HT1080 (cell line): ENCODE measurements around the gene OR2M4. TPM values are rescaled to one million over a fixed set of nuclear protein-coding genes. Genes with fewer than 3 reads are reported as not detected.
A peak's percentile ranks its signal among the peaks of the same experiment; 100 is the strongest.
"Not testable (repeated sequence)": the region's sequence is repeated elsewhere in the genome, so short reads cannot be mapped to it uniquely, and the experiment has no call there.

ENCODE experiments used
- DNase-seq: peaks from one replicate; pipeline ENCODE4 v3.0.0-alpha.2; 2015; ENCODE audit warnings: low read depth
- polyA plus RNA-seq, 2 experiments: library from polyadenylated mRNA; depleted of rRNA; stranded (reverse); fragments of >200 nt; gene quantifications; 2 replicates each; pipeline ENCODE4 v1.2.3, GENCODE V29; 2015
- total RNA-seq: library from RNA; depleted of rRNA; stranded (reverse); fragments of >200 nt; shearing (Covaris generic); gene quantifications from 2 replicates; pipeline ENCODE4 v1.2.3, GENCODE V29; 2014; rRNA removed

The OR2M4 gene, protein sequence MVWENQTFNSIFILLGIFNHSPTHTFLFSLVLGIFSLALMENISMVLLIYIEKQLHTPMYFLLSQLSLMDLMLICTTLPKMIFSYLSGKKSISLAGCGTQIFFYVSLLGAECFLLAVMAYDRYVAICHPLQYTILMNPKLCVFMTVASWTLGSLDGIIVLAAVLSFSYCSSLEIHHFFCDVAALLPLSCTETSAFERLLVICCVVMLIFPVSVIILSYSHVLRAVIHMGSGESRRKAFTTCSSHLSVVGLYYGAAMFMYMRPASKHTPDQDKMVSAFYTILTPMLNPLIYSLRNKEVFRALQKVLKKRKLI
- total RNA-seq = 0.05 and 0.10 TPM in 2 replicates
- 0.02 and 0.06 TPM in 2 replicates for polyA plus RNA-seq (2015; cell fraction: cytosol; rRNA removed)
- polyA plus RNA-seq (2015; cell fraction: nucleus; rRNA removed) = 0.06 and 1.1 TPM in 2 replicates

DNA sequence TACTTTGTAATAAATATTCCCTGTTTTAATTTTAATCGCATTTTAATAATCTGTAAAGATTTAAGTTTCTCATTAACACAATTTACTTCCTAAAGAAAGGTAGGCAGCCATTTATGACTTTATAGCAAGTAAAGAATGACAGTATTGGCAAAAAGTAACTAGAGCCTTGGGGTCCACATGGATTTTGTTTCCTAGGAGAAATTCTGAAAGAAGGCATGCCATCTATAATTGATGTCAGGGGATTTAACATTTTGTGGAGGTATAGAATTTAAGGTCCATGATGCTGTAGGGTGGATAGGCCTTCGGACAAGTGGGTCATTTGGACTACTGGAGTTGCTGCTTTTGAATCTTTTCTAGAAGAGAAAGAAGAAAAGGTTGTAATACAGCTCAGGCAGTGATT, at the start of gene OR2M4:
OR2M4 (plus strand) TSS at position 301 of the 400 bp plus-strand sequence. CDS start 7,512 bp downstream, outside the sequence.
- no peak for DNase-seq

DNA sequence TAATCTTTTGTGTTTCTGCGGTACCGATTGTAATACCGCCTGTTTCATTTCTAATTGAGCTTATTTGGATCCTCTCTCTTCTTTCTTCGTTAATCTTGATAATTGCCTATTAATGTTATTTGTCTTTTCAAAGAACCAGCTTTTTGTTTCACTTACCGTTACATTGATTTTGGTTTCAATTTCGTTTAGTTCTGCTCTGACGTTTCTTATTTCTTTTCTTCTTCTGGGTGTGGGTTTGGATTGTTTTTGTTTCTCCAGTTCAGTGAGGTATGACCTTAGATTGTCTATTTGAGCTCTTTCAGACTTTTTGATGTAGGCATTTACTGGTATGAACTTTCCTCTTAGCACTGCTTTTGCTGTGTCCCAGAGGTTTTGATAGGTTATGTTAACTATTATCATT, 47.2 kb upstream of the OR2M4 start:
- DNase-seq = no peak

DNA sequence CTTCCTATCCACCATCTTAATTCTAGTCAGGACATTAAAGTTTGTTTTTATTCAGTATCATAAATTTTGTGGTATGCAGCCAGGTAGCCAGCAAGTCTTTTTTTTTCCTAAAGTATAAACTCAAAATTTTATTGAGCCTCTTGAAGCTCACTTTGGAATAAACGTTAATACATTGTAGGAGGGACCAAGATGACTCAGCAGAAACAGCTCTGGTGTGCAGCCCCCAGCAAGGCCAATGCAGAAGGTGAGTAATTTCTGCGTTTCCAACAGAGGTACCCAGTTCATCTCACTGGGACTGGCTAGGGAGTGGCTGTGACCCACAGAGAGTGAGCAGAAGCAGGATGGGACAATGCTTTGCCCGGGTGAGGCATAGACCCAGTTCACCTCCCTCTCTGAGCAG, 43.9 kb upstream of the OR2M4 start:
- DNase-seq = no peak

DNA sequence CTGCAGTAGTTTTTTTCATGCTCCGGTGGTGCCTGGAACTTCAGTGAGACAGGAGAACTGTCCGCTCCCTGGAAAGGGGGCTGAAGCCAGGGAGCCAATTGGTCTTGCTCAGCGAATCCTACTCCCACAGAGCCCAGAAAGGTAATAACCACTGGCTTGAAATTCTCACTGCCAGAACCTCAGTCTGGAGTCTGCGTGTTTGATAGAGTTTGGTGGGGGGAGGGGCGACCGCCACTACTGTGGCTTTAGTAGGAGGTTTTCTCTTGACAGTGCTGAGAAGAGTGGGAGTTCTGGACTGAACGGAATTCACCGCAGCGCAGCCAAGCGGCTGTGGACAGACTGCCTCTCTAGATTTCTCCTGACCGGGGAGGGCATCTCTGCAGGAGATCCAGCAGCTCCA, 42.2 kb upstream of the OR2M4 start:
- DNase-seq = peak; percentile 15

DNA sequence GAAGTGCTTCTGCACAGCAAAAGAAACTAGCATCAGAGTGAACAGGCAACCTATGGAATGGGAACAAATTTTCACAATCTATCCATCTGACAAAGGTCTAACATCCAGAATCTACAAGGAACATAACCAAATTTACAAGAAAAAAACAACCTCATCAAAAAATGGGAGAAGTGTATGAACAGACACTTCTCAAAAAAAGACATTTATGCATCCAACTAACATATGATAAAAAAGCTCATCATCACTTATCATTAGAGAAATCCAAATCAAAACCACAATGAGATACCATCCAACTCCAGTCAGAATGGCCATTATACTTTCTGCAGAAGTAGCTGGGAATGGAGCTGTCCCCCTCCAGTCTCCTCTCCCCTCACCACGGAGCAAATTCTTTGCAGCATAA, 37.1 kb upstream of the OR2M4 start:
- no peak for DNase-seq

DNA sequence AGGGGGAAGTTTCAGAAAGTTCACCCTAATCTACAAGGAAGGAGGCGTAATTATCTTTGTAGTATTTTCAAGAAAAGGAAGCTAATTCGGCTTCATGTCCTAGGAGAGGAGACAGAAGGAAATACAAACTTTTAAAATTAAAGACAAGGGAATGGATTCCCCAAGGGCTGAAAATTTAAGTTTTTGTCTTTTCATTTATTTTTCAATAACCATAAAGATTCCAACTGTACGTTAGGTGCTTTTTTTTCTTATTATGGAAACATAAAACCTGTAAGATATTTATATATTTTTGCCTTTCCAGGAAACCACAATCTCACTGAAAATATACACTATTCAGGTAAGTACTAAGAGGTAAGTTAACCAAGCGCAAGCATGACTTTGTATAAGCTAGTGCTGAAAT, 34.3 kb upstream of the OR2M4 start, which contains the start of gene OR2M3:
OR2M3 (plus strand) TSS at position 301 of the 400 bp plus-strand sequence. CDS start 5,803 bp downstream, outside the sequence.
- DNase-seq = no peak

DNA sequence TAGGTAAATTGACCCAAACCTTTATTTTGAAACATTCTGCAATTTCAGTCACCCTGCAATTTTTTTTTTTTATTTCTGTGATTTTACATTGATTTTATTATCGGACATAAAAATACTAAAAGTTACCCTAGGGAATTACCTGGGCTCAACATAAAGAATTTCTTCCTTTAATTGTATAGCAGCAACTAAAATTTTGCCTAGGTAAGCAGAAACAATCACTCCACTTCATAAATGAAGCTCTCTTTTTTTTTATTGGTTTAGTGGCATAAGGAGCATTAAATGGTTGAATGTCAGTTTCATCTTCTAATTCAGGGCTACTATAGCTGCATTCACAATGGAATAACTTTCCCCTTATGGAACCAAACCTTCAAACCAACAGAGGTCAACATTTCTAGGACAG, 15.3 kb upstream of the OR2M4 start:
- no peak for DNase-seq

DNA sequence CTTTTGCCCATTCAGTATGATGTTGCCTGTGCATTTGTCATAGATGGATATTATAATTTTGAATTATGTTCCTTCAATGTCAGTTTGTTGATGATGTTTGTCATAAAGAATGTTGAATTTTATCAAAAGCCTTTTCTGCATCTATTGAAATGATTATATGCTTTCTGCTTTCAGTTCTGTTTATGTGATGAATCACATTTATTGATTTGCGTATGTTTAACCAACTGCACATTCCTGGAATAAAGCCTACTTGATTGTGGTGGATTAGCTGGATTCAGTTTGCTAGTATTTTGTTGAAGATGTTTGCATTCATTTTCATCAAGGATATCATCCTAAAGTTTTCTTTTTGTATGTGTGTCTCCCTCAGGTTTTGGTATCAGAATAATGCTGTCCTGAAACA, 5.7 kb upstream of the OR2M4 start:
- DNase-seq = no peak

DNA sequence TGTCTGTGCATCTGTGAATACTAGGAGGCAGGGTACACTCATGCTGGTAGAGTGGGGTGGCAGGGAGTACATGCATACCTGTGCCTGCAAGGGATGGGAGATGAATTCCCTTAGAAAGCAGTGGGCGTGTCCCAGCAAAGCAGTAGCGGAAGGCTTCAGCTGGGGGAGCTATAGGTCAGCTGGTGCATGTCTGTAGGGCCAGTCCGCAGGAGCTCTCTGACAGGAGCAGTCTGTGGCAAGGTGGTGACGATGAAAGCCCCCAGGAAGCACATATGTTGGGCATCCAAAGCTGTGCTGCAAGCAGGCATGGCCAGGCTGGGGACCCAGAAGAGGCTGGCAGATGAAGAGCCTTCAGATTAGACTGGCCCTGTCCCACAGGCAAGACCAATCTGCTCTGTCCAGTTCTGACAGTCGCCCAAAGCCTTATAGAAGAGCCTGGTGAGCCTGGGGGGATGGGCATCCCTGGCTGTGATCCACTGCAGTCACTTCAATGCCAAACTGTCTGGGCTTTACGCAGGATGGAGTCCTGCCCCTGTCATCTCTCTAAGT, 1.8 kb upstream of the OR2M4 start:
- no peak for DNase-seq

DNA sequence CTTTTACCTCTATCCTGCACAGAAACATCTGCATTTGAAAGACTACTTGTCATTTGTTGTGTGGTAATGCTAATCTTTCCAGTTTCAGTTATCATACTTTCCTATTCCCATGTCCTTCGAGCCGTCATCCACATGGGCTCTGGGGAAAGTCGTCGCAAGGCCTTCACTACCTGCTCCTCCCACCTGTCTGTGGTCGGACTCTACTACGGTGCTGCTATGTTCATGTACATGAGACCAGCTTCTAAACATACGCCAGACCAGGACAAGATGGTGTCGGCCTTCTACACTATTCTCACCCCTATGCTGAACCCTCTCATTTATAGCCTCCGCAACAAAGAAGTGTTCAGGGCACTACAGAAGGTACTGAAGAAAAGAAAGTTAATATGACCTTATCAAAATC, 8.3 kb downstream of the OR2M4 start:
- no peak for DNase-seq

DNA sequence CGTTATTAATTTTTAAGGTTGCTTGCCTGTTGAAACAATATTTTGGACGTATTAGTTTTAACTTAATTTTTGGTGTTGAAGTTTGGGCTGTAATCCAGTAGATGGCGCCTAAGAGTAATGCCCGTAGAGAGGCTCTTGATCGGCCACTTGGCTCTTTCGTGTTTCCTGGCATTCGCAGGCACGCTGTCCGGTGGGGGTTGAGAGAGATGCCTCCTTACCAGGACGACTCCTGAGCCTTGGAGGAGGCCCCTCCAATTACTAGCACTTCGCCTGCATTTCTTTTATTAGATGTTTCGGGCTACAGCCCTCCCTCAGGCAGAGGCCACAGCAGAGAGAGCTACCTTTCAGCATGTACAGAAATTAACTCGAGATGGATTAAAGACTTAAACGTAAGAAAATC, 12.0 kb downstream of the OR2M4 start:
- DNase-seq = peak; percentile 39

DNA sequence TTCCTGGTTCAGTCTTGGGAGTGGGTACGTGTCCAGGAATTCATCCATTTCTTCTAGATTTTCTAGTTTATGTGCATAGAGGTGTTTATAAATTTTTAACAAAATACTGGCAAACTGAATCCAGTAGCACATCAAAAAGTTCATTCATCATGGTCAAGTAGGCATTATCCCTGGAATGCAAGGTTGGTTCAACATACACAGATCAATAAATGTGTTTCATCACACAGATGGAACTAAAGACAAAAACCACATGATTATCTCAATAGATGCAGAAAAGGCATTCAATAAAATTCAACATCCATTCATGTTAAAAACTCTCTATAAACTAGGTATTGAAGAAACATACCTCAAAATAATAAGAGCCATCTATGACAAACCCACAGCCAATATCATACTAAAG, 28.1 kb downstream of the OR2M4 start:
- not testable (repeated sequence) for DNase-seq

DNA sequence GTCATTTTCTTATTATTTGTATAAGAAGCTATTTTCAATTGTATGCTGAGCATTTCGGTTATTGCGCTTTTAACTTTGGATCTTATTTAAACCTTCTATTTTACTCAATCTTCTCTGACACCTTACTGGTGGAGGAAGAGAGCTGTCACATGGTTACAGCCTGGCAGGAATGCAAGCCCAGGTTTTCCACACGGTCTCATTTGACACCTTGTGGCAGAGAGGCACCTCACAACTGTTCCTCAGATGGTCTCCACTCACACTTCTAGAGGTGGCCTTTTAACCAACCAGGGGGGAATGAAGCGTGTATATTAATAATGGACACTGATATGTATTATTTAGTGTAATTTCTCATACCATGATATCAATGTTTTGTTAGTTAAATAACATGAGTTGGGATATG, 37.0 kb downstream of the OR2M4 start:
- no peak for DNase-seq

DNA sequence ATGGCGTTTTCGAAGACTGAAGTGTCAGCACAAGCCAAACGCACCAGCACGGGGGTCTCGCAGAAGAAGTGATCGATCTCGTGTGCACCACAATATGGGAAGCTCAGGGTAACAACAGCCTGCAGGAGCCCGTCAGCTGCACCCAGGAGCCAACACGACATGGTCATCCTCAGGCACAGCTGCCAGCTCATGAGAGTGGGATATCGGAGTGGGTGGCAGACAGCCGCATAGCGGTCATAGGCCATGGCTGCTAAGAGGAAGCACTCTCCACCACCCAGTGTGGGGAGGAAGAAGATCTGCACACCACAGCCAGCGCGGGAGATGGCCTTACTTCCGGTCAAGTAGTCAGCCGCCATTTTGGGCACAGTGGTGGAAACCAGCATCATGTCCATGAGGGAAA, 42.0 kb downstream of the OR2M4 start:
- DNase-seq = not testable (repeated sequence)

DNA sequence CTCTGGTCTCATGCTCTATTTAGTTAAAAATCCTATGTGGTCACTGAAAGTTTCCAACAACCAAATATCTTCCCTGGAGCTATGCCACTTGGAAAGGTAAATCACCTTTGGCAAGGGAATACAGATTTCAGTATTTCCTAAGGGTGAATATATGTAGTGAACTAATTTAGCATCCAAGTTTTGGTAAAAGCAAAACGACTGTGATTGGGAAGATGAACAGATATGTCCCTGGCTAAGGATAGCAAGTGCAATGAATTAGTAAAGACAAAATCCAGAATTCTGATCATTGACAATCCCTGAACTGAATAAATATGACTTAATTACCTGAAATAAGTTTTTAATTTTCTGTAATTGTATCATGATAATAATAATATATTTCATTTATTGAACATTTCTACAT, 46.7 kb downstream of the OR2M4 start, which contains the start of gene OR2T33:
OR2T33 (minus strand) TSS at position 101 of the 400 bp plus-strand sequence. CDS start 4,162 bp downstream, outside the sequence.
- no peak for DNase-seq

DNA sequence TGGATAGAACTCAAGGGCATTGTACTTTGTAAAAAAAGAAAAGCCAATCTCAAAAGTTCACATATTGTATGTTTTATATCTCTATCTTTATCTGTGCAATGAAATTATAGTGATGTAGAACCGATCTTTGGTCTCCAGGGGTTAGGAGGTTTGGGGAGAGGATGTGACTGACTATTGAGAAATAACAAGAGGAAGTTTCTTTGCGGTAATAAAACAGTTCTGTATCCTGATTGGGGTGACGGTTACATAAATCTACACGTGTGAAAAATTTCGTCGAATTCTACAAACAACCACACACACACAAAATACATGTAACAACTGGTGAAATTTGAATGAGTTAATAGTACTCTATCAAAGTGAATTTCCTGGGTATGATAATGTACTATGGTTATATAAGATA, 57.2 kb downstream of the OR2M4 start:
- DNase-seq = no peak

Other genes starting within 250 kb of the OR2M4 start
- not detected in 2 replicates for gene OR2L5, start 217.8 kb upstream of the OR2M4 start, total RNA-seq
- gene OR2L2, start 201.3 kb upstream of the OR2M4 start, total RNA-seq = not detected in 2 replicates
- not detected in 2 replicates for gene OR2L3, start 184.6 kb upstream of the OR2M4 start, total RNA-seq
- gene OR2L13, start 136.2 kb upstream of the OR2M4 start, total RNA-seq = not detected in 2 replicates
- not detected in 2 replicates for gene OR2M5, start 86.3 kb upstream of the OR2M4 start, total RNA-seq
- gene OR2M2, start 56.6 kb upstream of the OR2M4 start, total RNA-seq = not detected in 2 replicates
- 0.02 TPM in 1 of 2 replicates, not detected in the other for gene OR2M3, start 34.2 kb upstream of the OR2M4 start, total RNA-seq
- 0.08 TPM in 1 of 2 replicates, not detected in the other for gene OR2T33, start 46.6 kb downstream of the OR2M4 start, total RNA-seq
- gene OR2T12, start 72.0 kb downstream of the OR2M4 start, total RNA-seq = not detected in 2 replicates
- not detected in 2 replicates for gene OR2M7, start 93.2 kb downstream of the OR2M4 start, total RNA-seq
- not detected in 2 replicates for gene OR14C36, start 117.4 kb downstream of the OR2M4 start, total RNA-seq
- not detected in 2 replicates for gene OR2T4, start 130.2 kb downstream of the OR2M4 start, total RNA-seq
- not detected in 2 replicates for gene OR2T6, start 144.3 kb downstream of the OR2M4 start, total RNA-seq
- not detected in 2 replicates for gene OR2T1, start 171.6 kb downstream of the OR2M4 start, total RNA-seq
- gene OR2T2, start 214.2 kb downstream of the OR2M4 start, total RNA-seq = not detected in 2 replicates
- gene OR2T3, start 241.9 kb downstream of the OR2M4 start, total RNA-seq = not detected in 2 replicates